NCI-H1105 treated with DMSO at 0.1 percent for 48 hours (cell line): ENCODE results near the gene RANBP9.

Source experiments
- DNase-seq: peaks from one replicate; lab custom pipeline; 2025; lab: John Stamatoyannopoulos, UW

RANBP9 gene

GRCh38 chr6:13600036-13600435 is 111.6 kb downstream of the RANBP9 start:
- no peak for DNase-seq

- no peak for DNase-seq
Measured at GRCh38 chr6:13597073-13597472, 114.6 kb downstream of the RANBP9 start.

GRCh38 chr6:13593720-13594119 is 117.9 kb downstream of the RANBP9 start:
- DNase-seq, result no peak

- no peak for DNase-seq
Measured at GRCh38 chr6:13593103-13593502, 118.5 kb downstream of the RANBP9 start.

- DNase-seq, result no peak
Measured at GRCh38 chr6:13591205-13591921, 120.3 kb downstream of the RANBP9 start.

GRCh38 chr6:13590574-13591153 is 121.0 kb downstream of the RANBP9 start:
- no peak for DNase-seq

GRCh38 chr6:13589801-13590200 is 121.8 kb downstream of the RANBP9 start:
- no peak for DNase-seq

- no peak for DNase-seq
Measured at GRCh38 chr6:13586603-13587542, 124.8 kb downstream of the RANBP9 start.

GRCh38 chr6:13581700-13582229 is 129.9 kb downstream of the RANBP9 start:
- DNase-seq, result no peak

- DNase-seq, result no peak
Measured at GRCh38 chr6:13579911-13580310, 131.7 kb downstream of the RANBP9 start.

- DNase-seq, result no peak
Measured at GRCh38 chr6:13577926-13578325, 133.7 kb downstream of the RANBP9 start.

GRCh38 chr6:13576017-13576416 is 135.6 kb downstream of the RANBP9 start:
- DNase-seq, result no peak

- no peak for DNase-seq
Measured at GRCh38 chr6:13575377-13575775, 136.3 kb downstream of the RANBP9 start.

- peak; percentile 90 for DNase-seq
Measured at GRCh38 chr6:13574571-13575376, 136.9 kb downstream of the RANBP9 start, which contains the start of gene SIRT5. Gene SIRT5, plus strand, starts transcription at chr6:13574601. Its CDS starts 9,510 bp downstream, at chr6:13584111.

GRCh38 chr6:13574149-13574570 is 137.5 kb downstream of the RANBP9 start:
- DNase-seq, result peak; percentile 96

- DNase-seq, result peak; percentile 65
Measured at GRCh38 chr6:13573669-13574110, 137.9 kb downstream of the RANBP9 start.

GRCh38 chr6:13572951-13573654 is 138.5 kb downstream of the RANBP9 start:
- no peak for DNase-seq

GRCh38 chr6:13572240-13572639 is 139.4 kb downstream of the RANBP9 start:
- DNase-seq, result no peak
